BLaER1 treated with 17β-estradiol and CSF1 and Interleukin-3, amounts not matched to agents 10 nM and 100 nM (cell line): ENCODE data around the gene GFRA1.

ENCODE experiments used
- H3K27ac ChIP-seq, 11 experiments: shearing (Covaris generic); formaldehyde crosslinking; 2 replicates each; pipeline ENCODE4 v1.8.1; 2022
- H3K27me3 ChIP-seq, 11 experiments: shearing (Covaris generic); formaldehyde crosslinking; 2 replicates each; pipeline ENCODE4 v1.8.1; 2022
- H3K36me3 ChIP-seq, 11 experiments: shearing (Covaris generic); formaldehyde crosslinking; 2 replicates each; pipeline ENCODE4 v1.8.1; 2022
- H3K4me1 ChIP-seq, 10 experiments: shearing (Covaris generic); formaldehyde crosslinking; 2 replicates each; pipeline ENCODE4 v1.8.1; 2022
- H3K4me2 ChIP-seq, 11 experiments: shearing (Covaris generic); formaldehyde crosslinking; 2 replicates each; pipeline ENCODE4 v1.8.1; 2022
- H3K4me3 ChIP-seq, 10 experiments: shearing (Covaris generic); formaldehyde crosslinking; 2 replicates each; pipeline ENCODE4 v1.8.1; 2022
- H3K9ac ChIP-seq, 11 experiments: shearing (Covaris generic); formaldehyde crosslinking; 2 replicates each; pipeline ENCODE4 v1.8.1; 2022
- H3K9me3 ChIP-seq, 11 experiments: shearing (Covaris generic); formaldehyde crosslinking; replicated peaks in 1 of 11; 2 replicates each; pipeline ENCODE4 v1.8.1; 2022
- H4K20me1 ChIP-seq, 11 experiments: shearing (Covaris generic); formaldehyde crosslinking; 2 replicates each; pipeline ENCODE4 v1.8.1; 2022
- Cebpa-rat ChIP-seq, 11 experiments: shearing (Covaris generic); IDR thresholded peaks; 2 replicates each; pipeline ENCODE4 v1.8.1; 2022

Gene GFRA1

DNA sequence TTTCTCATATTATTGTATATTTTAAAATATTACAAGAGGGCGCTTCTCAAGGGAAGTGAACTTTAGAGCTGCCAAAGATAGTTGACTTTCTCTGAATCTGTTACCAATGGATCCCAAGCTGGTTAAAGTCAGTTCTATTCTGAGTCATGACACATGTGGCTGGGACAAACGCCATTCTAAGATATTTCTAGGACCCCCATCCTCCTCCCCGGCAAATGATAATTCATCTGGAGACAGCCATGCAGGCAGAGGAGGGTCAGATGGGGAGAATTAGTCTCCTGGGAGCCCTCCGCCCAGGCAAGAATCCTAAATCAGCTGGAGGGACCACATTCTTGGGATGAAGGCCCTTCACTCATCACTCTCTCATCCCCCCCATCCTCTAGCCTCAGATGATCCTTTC lies 187.7 kb downstream of the GFRA1 start:
- Histone ChIP-seq H4K20me1 (no peaks in the 10 kb centered on the region), H3K27me3 (no peaks in the 10 kb centered on the region), H3K9me3 (no peaks in the 10 kb centered on the region), H3K4me3 (no peak overlapping the region), H3K4me2 (peak overlapping the region in 3 of 11 experiments; percentile 50 to 68 (median 59); a peak in 3 of 22 replicates), H3K36me3 (no peaks in the 10 kb centered on the region), H3K27ac (no peak overlapping the region), H3K4me1 (peaks cover 0 to 23% (median 12%) of the 10 kb centered on the region in 10 experiments; a peak in 13 of 20 replicates), H3K9ac (no peak overlapping the region)
- no peak for TF ChIP-seq Cebpa-rat (IDR thresholded peaks at IDR 0.05)

GRCh38 chr10:116084161-116084560 lies 188.8 kb downstream of the GFRA1 start:
- Histone ChIP-seq H3K9ac (no peak overlapping the region), H3K4me3 (no peak overlapping the region), H3K4me2 (peak overlapping the region in 9 of 11 experiments; percentile 37 to 74 (median 63); a peak in 19 of 22 replicates), H4K20me1 (no peaks in the 10 kb centered on the region), H3K4me1 (peaks cover 0 to 23% (median 12%) of the 10 kb centered on the region in 10 experiments; a peak in 13 of 20 replicates), H3K27ac (no peak overlapping the region), H3K27me3 (no peaks in the 10 kb centered on the region), H3K36me3 (no peaks in the 10 kb centered on the region), H3K9me3 (no peaks in the 10 kb centered on the region)
- TF ChIP-seq Cebpa-rat (IDR thresholded peaks at IDR 0.05), result no peak

- H3K4me2 ChIP-seq, result no peak overlapping the region
These were observed 189.7 kb downstream of the GFRA1 start for GRCh38 chr10:116083226-116083762.

DNA sequence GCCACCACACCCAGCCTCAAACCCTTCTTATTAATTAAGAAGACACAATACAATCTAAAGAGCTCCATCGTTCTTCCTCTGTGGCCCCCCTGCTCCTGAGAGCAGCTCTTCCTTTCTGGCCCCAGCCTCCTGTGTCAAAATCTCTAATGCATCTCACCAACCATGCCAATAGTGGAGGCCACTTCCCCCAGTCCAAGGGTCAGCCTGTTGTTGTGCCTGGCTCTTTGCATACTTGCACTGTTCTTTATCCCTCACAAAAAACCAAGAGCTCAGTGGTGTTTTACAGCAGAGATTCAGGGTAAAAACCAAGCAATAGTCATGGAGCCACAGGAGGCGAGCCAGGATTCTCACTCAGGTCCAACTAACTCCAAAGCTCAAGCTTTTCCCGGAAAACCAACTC lies 190.2 kb downstream of the GFRA1 start:
- Histone ChIP-seq H3K9me3 (no peaks in the 10 kb centered on the region), H3K36me3 (no peaks in the 10 kb centered on the region), H3K9ac (no peak overlapping the region), H3K4me2 (no peak overlapping the region), H4K20me1 (no peaks in the 10 kb centered on the region), H3K4me1 (peaks cover 0 to 23% (median 12%) of the 10 kb centered on the region in 10 experiments; a peak in 13 of 20 replicates), H3K27ac (no peak overlapping the region), H3K4me3 (no peak overlapping the region), H3K27me3 (no peaks in the 10 kb centered on the region)
- TF ChIP-seq Cebpa-rat (IDR thresholded peaks at IDR 0.05), result no peak

More at GRCh38 chr10:116083226-116083762, 189.7 kb downstream of the GFRA1 start:
- TF ChIP-seq Cebpa-rat (IDR thresholded peaks at IDR 0.05), result no peak
- no peaks in the 10 kb centered on the region for H3K9me3 ChIP-seq
- H3K27me3 ChIP-seq, result no peaks in the 10 kb centered on the region
- H3K4me1 ChIP-seq, result peaks cover 0 to 23% (median 12%) of the 10 kb centered on the region in 10 experiments; a peak in 13 of 20 replicates
- H4K20me1 ChIP-seq, result no peaks in the 10 kb centered on the region
- no peak overlapping the region for H3K9ac ChIP-seq
- H3K4me3 ChIP-seq, result no peak overlapping the region
- H3K36me3 ChIP-seq, result no peaks in the 10 kb centered on the region
- no peak overlapping the region for H3K27ac ChIP-seq

DNA sequence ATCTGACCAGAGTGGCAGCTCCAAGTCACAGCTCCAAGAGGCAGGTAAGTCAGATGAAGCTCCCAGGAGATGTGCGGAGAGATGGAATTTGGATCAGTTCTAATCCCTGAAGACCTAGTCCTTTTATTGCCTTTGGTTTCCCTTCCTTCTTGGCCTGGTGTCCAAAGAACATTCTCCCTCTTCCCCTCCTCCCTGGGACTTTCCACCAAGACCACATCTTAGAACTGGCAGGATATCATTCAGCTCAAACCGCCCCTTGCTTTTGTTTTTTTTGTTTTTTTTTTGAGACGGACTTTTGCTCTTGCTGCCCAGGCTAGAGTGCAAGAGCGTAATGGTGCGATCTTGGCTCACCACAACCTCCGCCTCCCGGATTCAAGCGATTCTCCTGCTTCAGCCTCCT lies 190.8 kb downstream of the GFRA1 start:
- Histone ChIP-seq H3K36me3 (no peaks in the 10 kb centered on the region), H3K9me3 (no peaks in the 10 kb centered on the region), H4K20me1 (no peaks in the 10 kb centered on the region), H3K9ac (no peak overlapping the region), H3K4me2 (no peak overlapping the region), H3K27me3 (no peaks in the 10 kb centered on the region), H3K4me1 (peaks cover 0 to 23% (median 12%) of the 10 kb centered on the region in 10 experiments; a peak in 13 of 20 replicates), H3K27ac (no peak overlapping the region), H3K4me3 (no peak overlapping the region)
- no peak for TF ChIP-seq Cebpa-rat (IDR thresholded peaks at IDR 0.05)

GRCh38 chr10:116080553-116080952 lies 192.5 kb downstream of the GFRA1 start:
- Histone ChIP-seq H3K27me3 (no peaks in the 10 kb centered on the region), H3K4me1 (peaks cover 0 to 29% (median 19%) of the 10 kb centered on the region in 10 experiments; a peak in 13 of 20 replicates), H3K9me3 (no peaks in the 10 kb centered on the region), H4K20me1 (no peaks in the 10 kb centered on the region), H3K9ac (no peak overlapping the region), H3K27ac (no peak overlapping the region), H3K36me3 (no peaks in the 10 kb centered on the region), H3K4me2 (no peak overlapping the region), H3K4me3 (no peak overlapping the region)
- TF ChIP-seq Cebpa-rat (IDR thresholded peaks at IDR 0.05), result no peak

GRCh38 chr10:116079355-116079754 lies 193.7 kb downstream of the GFRA1 start:
- peaks cover 0 to 17% (median 12%) of the 10 kb centered on the region in 10 experiments; a peak in 13 of 20 replicates for H3K4me1 ChIP-seq
- no peaks in the 10 kb centered on the region for H3K27me3 ChIP-seq

GRCh38 chr10:116076621-116077020 lies 196.4 kb downstream of the GFRA1 start:
- H3K4me2 ChIP-seq, result peak overlapping the region in 7 of 11 experiments; percentile 5 to 51 (median 40); a peak in 10 of 22 replicates
- H3K9me3 ChIP-seq, result no peaks in the 10 kb centered on the region
- H3K36me3 ChIP-seq, result no peaks in the 10 kb centered on the region
- no peak overlapping the region for H3K9ac ChIP-seq
- no peak overlapping the region for H3K4me3 ChIP-seq
- no peaks in the 10 kb centered on the region for H3K27me3 ChIP-seq
- peaks cover 0 to 8% (median 6%) of the 10 kb centered on the region in 10 experiments; a peak in 8 of 20 replicates for H3K4me1 ChIP-seq
- no peak for TF ChIP-seq Cebpa-rat (IDR thresholded peaks at IDR 0.05)
- H4K20me1 ChIP-seq, result no peaks in the 10 kb centered on the region
- no peak overlapping the region for H3K27ac ChIP-seq

More at GRCh38 chr10:116079355-116079754, 193.7 kb downstream of the GFRA1 start:
- Histone ChIP-seq H3K9me3 (no peaks in the 10 kb centered on the region), H3K4me2 (no peak overlapping the region), H3K4me3 (no peak overlapping the region), H4K20me1 (no peaks in the 10 kb centered on the region), H3K27ac (no peak overlapping the region), H3K36me3 (no peaks in the 10 kb centered on the region), H3K9ac (no peak overlapping the region)
- no peak for TF ChIP-seq Cebpa-rat (IDR thresholded peaks at IDR 0.05)

DNA sequence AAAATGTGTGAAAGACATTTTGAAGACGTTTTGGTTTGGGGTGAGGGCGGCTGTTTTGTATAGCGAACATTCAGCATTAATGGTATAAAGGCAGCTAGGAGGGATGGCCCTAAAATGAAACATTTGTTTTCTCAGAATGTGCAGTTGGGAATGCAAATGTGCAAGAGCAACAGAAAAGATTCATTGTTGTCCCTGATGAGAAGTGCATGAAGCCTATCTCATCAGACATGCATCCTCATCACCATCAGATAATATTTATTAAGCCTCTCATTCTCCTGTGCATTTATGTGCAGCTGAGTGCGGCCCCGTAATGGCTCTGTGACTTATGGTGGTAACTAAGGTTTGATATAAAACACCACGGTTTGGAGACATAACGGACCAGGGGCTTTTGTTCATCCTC lies 199.5 kb downstream of the GFRA1 start:
- no peaks in the 10 kb centered on the region for H3K36me3 ChIP-seq
- no peak overlapping the region for H3K4me2 ChIP-seq
- TF ChIP-seq Cebpa-rat (IDR thresholded peaks at IDR 0.05), result no peak
- no peaks in the 10 kb centered on the region for H3K9me3 ChIP-seq
- no peak overlapping the region for H3K4me3 ChIP-seq
- no peaks in the 10 kb centered on the region for H3K27me3 ChIP-seq
- H4K20me1 ChIP-seq, result no peaks in the 10 kb centered on the region
- H3K27ac ChIP-seq, result no peak overlapping the region
- peaks cover 0 to 8% (median 6%) of the 10 kb centered on the region in 10 experiments; a peak in 8 of 20 replicates for H3K4me1 ChIP-seq
- H3K9ac ChIP-seq, result no peak overlapping the region

- Histone ChIP-seq H3K4me1 (peaks cover 0 to 8% (median 6%) of the 10 kb centered on the region in 10 experiments; a peak in 8 of 20 replicates), H3K9me3 (no peaks in the 10 kb centered on the region), H3K4me2 (no peak overlapping the region), H3K27me3 (no peaks in the 10 kb centered on the region), H3K9ac (no peak overlapping the region), H3K36me3 (no peaks in the 10 kb centered on the region), H4K20me1 (no peaks in the 10 kb centered on the region), H3K4me3 (no peak overlapping the region), H3K27ac (no peak overlapping the region)
- no peak for TF ChIP-seq Cebpa-rat (IDR thresholded peaks at IDR 0.05)
These were observed 200.0 kb downstream of the GFRA1 start for GRCh38 chr10:116073001-116073400.
